ENCODE results near the gene BCL2L13. TPM values are rescaled to one million over a fixed set of nuclear protein-coding genes. Genes with fewer than 3 reads are reported as not detected.
"Not testable (repeated sequence)": the region's sequence is repeated elsewhere in the genome, so short reads cannot be mapped to it uniquely, and the experiment has no call there.

Gene BCL2L13
- total RNA-seq, 1 donor = 64.3 TPM

- H3K4me3 ChIP-seq (ENCODE audit: low read depth, low read length) = no peak overlapping the region
- DNase-seq (ENCODE audit: low read depth) = no peak
- no peak for TF ChIP-seq CTCF (IDR thresholded peaks at IDR 0.05; ENCODE audit: insufficient read depth, low read depth, low read length)
Observed at GRCh38 chr22:17751596-17751995, 113.0 kb downstream of the BCL2L13 start.

- peak; percentile 25 for DNase-seq (ENCODE audit: low read depth)
- TF ChIP-seq CTCF (IDR thresholded peaks at IDR 0.05; ENCODE audit: insufficient read depth, low read depth, low read length) = no peak
- no peak overlapping the region for H3K4me3 ChIP-seq (ENCODE audit: low read depth, low read length)
Observed at GRCh38 chr22:17753401-17753989, 114.9 kb downstream of the BCL2L13 start.

GRCh38 chr22:17754233-17754925 lies 115.8 kb downstream of the BCL2L13 start:
- no peak for DNase-seq (ENCODE audit: low read depth)
- TF ChIP-seq CTCF (IDR thresholded peaks at IDR 0.05; ENCODE audit: insufficient read depth, low read depth, low read length) = peak; percentile 19

GRCh38 chr22:17761138-17761488 lies 122.6 kb downstream of the BCL2L13 start:
- H3K4me3 ChIP-seq (ENCODE audit: low read depth, low read length) = no peak overlapping the region
- TF ChIP-seq CTCF (IDR thresholded peaks at IDR 0.05; ENCODE audit: insufficient read depth, low read depth, low read length) = no peak
- DNase-seq (ENCODE audit: low read depth) = no peak

More at GRCh38 chr22:17754233-17754925, 115.8 kb downstream of the BCL2L13 start:
- no peak overlapping the region for H3K4me3 ChIP-seq (ENCODE audit: low read depth, low read length)

- not testable (repeated sequence) for H3K4me3 ChIP-seq (ENCODE audit: low read depth, low read length); DNase-seq (ENCODE audit: low read depth)
Observed at GRCh38 chr22:17763442-17763841, 124.9 kb downstream of the BCL2L13 start.

GRCh38 chr22:17764036-17764435 lies 125.5 kb downstream of the BCL2L13 start:
- no peak for TF ChIP-seq CTCF (IDR thresholded peaks at IDR 0.05; ENCODE audit: insufficient read depth, low read depth, low read length)
- no peak for DNase-seq (ENCODE audit: low read depth)
- H3K4me3 ChIP-seq (ENCODE audit: low read depth, low read length) = no peak overlapping the region

GRCh38 chr22:17764852-17765251 lies 126.3 kb downstream of the BCL2L13 start:
- not testable (repeated sequence) for H3K4me3 ChIP-seq (ENCODE audit: low read depth, low read length); DNase-seq (ENCODE audit: low read depth)
